ENCODE results near the gene ABCA1. TPM values are rescaled to one million over a fixed set of nuclear protein-coding genes. Genes with fewer than 3 reads are reported as not detected.
A peak's percentile ranks its signal among the peaks of the same experiment; 100 is the strongest.

Gene ABCA1
- total and polyA plus RNA-seq, 2 of the 13 experiments (the other 11 are each of a cell fraction or from before 2014, with no cell fraction given), result 26.8 to 63.8 TPM

DNA sequence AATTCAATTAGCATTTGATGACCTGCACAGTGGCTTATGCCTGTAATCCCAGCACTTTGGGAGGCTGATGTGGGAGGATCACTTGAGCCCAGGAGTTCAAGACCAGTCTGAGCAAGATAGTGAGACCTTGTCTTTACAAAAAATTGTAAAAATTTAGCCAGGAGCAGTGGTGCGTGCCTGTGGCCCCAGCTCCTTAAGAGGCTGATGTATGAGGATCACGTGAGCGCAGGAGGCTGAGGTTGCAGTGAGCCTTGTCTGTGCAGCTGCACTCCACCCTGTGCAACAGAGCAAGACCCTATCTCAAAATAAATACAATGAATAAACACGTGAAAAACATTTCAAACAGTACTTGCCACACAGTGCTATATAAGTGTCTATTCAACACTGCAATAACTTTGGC, 4.2 kb downstream of the ABCA1 start (continued):
- TF ChIP-seq, protein P1, sequence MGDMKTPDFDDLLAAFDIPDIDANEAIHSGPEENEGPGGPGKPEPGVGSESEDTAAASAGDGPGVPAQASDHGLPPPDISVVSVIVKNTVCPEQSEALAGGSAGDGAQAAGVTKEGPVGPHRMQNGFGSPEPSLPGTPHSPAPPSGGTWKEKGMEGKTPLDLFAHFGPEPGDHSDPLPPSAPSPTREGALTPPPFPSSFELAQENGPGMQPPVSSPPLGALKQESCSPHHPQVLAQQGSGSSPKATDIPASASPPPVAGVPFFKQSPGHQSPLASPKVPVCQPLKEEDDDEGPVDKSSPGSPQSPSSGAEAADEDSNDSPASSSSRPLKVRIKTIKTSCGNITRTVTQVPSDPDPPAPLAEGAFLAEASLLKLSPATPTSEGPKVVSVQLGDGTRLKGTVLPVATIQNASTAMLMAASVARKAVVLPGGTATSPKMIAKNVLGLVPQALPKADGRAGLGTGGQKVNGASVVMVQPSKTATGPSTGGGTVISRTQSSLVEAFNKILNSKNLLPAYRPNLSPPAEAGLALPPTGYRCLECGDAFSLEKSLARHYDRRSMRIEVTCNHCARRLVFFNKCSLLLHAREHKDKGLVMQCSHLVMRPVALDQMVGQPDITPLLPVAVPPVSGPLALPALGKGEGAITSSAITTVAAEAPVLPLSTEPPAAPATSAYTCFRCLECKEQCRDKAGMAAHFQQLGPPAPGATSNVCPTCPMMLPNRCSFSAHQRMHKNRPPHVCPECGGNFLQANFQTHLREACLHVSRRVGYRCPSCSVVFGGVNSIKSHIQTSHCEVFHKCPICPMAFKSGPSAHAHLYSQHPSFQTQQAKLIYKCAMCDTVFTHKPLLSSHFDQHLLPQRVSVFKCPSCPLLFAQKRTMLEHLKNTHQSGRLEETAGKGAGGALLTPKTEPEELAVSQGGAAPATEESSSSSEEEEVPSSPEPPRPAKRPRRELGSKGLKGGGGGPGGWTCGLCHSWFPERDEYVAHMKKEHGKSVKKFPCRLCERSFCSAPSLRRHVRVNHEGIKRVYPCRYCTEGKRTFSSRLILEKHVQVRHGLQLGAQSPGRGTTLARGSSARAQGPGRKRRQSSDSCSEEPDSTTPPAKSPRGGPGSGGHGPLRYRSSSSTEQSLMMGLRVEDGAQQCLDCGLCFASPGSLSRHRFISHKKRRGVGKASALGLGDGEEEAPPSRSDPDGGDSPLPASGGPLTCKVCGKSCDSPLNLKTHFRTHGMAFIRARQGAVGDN (CRISPR knock-in tag; IDR thresholded peaks at IDR 0.05), result 0 out of 2 replicates have a peak, but pooled peaks have one; percentile 23
- TF ChIP-seq THAP11 (CRISPR knock-in tag; IDR thresholded peaks at IDR 0.05), result no peak
- no peak for TF ChIP-seq KLF6 (CRISPR knock-in tag; IDR thresholded peaks at IDR 0.05)
- TF ChIP-seq ZNF652 (CRISPR knock-in tag; IDR thresholded peaks at IDR 0.05; ENCODE audit: borderline replicate concordance, low read depth), result no peak
- no peak for TF ChIP-seq RARG (CRISPR knock-in tag; IDR thresholded peaks at IDR 0.05; ENCODE audit: low read depth)
- TF ChIP-seq REXO4 (CRISPR knock-in tag; IDR thresholded peaks at IDR 0.05; ENCODE audit: borderline replicate concordance), result no peak
- TF ChIP-seq, protein P2, sequence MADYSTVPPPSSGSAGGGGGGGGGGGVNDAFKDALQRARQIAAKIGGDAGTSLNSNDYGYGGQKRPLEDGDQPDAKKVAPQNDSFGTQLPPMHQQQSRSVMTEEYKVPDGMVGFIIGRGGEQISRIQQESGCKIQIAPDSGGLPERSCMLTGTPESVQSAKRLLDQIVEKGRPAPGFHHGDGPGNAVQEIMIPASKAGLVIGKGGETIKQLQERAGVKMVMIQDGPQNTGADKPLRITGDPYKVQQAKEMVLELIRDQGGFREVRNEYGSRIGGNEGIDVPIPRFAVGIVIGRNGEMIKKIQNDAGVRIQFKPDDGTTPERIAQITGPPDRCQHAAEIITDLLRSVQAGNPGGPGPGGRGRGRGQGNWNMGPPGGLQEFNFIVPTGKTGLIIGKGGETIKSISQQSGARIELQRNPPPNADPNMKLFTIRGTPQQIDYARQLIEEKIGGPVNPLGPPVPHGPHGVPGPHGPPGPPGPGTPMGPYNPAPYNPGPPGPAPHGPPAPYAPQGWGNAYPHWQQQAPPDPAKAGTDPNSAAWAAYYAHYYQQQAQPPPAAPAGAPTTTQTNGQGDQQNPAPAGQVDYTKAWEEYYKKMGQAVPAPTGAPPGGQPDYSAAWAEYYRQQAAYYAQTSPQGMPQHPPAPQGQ (CRISPR knock-in tag; IDR thresholded peaks at IDR 0.05; ENCODE audit: borderline replicate concordance), result no peak
- no peak for TF ChIP-seq GABPA (IDR thresholded peaks at IDR 0.05; ENCODE audit: low read depth, low read length)
- TF ChIP-seq GABPA (CRISPR knock-in tag; IDR thresholded peaks at IDR 0.05; ENCODE audit: low read depth), result no peak
- TF ChIP-seq, protein P3, sequence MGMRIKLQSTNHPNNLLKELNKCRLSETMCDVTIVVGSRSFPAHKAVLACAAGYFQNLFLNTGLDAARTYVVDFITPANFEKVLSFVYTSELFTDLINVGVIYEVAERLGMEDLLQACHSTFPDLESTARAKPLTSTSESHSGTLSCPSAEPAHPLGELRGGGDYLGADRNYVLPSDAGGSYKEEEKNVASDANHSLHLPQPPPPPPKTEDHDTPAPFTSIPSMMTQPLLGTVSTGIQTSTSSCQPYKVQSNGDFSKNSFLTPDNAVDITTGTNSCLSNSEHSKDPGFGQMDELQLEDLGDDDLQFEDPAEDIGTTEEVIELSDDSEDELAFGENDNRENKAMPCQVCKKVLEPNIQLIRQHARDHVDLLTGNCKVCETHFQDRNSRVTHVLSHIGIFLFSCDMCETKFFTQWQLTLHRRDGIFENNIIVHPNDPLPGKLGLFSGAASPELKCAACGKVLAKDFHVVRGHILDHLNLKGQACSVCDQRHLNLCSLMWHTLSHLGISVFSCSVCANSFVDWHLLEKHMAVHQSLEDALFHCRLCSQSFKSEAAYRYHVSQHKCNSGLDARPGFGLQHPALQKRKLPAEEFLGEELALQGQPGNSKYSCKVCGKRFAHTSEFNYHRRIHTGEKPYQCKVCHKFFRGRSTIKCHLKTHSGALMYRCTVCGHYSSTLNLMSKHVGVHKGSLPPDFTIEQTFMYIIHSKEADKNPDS (CRISPR knock-in tag; IDR thresholded peaks at IDR 0.05), result no peak
- TF ChIP-seq, protein P4, sequence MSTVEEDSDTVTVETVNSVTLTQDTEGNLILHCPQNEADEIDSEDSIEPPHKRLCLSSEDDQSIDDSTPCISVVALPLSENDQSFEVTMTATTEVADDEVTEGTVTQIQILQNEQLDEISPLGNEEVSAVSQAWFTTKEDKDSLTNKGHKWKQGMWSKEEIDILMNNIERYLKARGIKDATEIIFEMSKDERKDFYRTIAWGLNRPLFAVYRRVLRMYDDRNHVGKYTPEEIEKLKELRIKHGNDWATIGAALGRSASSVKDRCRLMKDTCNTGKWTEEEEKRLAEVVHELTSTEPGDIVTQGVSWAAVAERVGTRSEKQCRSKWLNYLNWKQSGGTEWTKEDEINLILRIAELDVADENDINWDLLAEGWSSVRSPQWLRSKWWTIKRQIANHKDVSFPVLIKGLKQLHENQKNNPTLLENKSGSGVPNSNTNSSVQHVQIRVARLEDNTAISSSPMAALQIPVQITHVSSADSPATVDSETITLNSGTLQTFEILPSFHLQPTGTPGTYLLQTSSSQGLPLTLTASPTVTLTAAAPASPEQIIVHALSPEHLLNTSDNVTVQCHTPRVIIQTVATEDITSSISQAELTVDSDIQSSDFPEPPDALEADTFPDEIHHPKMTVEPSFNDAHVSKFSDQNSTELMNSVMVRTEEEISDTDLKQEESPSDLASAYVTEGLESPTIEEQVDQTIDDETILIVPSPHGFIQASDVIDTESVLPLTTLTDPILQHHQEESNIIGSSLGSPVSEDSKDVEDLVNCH (CRISPR knock-in tag; IDR thresholded peaks at IDR 0.05), result no peak
- TF ChIP-seq KLF9 (CRISPR knock-in tag; IDR thresholded peaks at IDR 0.05; ENCODE audit: low read depth), result no peak
- TF ChIP-seq ZMYM3 (CRISPR knock-in tag; IDR thresholded peaks at IDR 0.05), result 0 out of 2 replicates have a peak, but pooled peaks have one; percentile 33
- no peak for TF ChIP-seq NPAS2 (CRISPR knock-in tag; IDR thresholded peaks at IDR 0.05; ENCODE audit: borderline replicate concordance)
- no peak for TF ChIP-seq TBX3 (IDR thresholded peaks at IDR 0.05; ENCODE audit: borderline replicate concordance)
- TF ChIP-seq SUZ12 (IDR thresholded peaks at IDR 0.05; ENCODE audit: low read depth, low read length), result no peak
- TF ChIP-seq ZSCAN20 (CRISPR knock-in tag; IDR thresholded peaks at IDR 0.05; ENCODE audit: borderline replicate concordance), result no peak
- TF ChIP-seq KDM5A (IDR thresholded peaks at IDR 0.05; ENCODE audit: borderline replicate concordance, low read length), result no peak
